ENCODE results near the gene UBE2I.

GRCh38 chr16:1308977-1309885 lies at the start of gene UBE2I:
- peak; percentile 8; the same call in 1 of the 2 replicates for TF ChIP-seq POLR2AphosphoS5 (IDR thresholded peaks at IDR 0.05; ENCODE audit: borderline replicate concordance, low read depth, low read length)
- TF ChIP-seq EZH2 (IDR thresholded peaks at IDR 0.05) = no peak
- no peak for TF ChIP-seq FOXP2 (optimal IDR thresholded peaks at IDR 0.05; ENCODE audit: control extremely low read depth, extremely low read length, insufficient read depth)

Data from SK-N-MC (cell line).